A549 (cell line): ENCODE results near the gene MEGF10. TPM values are rescaled to one million over a fixed set of nuclear protein-coding genes. Genes with fewer than 3 reads are reported as not detected.

Experiments used
- ATAC-seq, 2 experiments: fragments of 200-7000 bp in 1 of 2; fragments of >200 bp in 1 of 2; cut with Nextera tagmentation in 1 of 2; cut with Tn5 transposase in 1 of 2; 3 replicates each; pipeline versions ENCODE4 v1.8.0 to v1.9.1; 2018 to 2020; ENCODE audit warnings: mild to moderate bottlenecking in 1 of 2, moderate library complexity in 1 of 2
- CTCF ChIA-PET: fragments of 300-600 bp; sonication (Branson Sonifier 250); formaldehyde crosslinking; extraction: SDS; loops from one replicate; lab custom pipeline; 2021; ENCODE audit warnings: antibody characterized with exemption, inconsistent platforms; lab: Yijun Ruan, JAX
- POLR2A ChIA-PET: fragments of 350-600 bp; formaldehyde crosslinking; extraction: SDS; loops from one replicate; lab custom pipeline; 2021; ENCODE audit warnings: antibody characterized with exemption, inconsistent platforms; lab: Yijun Ruan, JAX
- DNase-seq, 2 experiments: peaks; one replicate each; pipeline versions ENCODE4 v3.0.0 to v3.0.0-alpha.2; 2011 to 2016; ENCODE audit warnings: low read depth in 1 of 2, low spot score in 1 of 2
- FAIRE-seq: peaks from 2 replicates; lab custom pipeline; 2011; peaks lifted over from hg19 to GRCh38; lab: Jason Lieb, UNC
- H3K27ac ChIP-seq, 2 experiments: fragments of >200 bp; sonication (Bioruptor Twin); formaldehyde crosslinking; 3 replicates each; pipeline ENCODE4 v1.5.1; 2016 to 2017
- H3K4me1 ChIP-seq: fragments of >200 bp; sonication (Bioruptor Twin); formaldehyde crosslinking; 3 replicates; pipeline ENCODE4 v1.6.1; 2016
- H3K4me2 ChIP-seq: fragments of >200 bp; sonication (Bioruptor Twin); formaldehyde crosslinking; 3 replicates; pipeline ENCODE4 v1.6.1; 2016
- H3K4me3 ChIP-seq: fragments of >200 bp; sonication (Bioruptor Twin); formaldehyde crosslinking; 3 replicates; pipeline ENCODE4 v1.5.1; 2016
- H3K9me3 ChIP-seq: fragments of >200 bp; sonication (Bioruptor Twin); formaldehyde crosslinking; 3 replicates; pipeline ENCODE4 v1.6.1; 2016
- ATOH8 ChIP-seq: fragments of 250-450 bp; sonication (Bioruptor Pico); IDR thresholded peaks from 2 replicates; pipeline ENCODE4 v1.5.0; 2020; ENCODE audit warnings: low read depth, mild to moderate bottlenecking, moderate library complexity
- BCL3 ChIP-seq: fragments of >200 bp; sonication (Bioruptor Twin); formaldehyde crosslinking; IDR thresholded peaks from 3 replicates; pipeline ENCODE4 v1.6.1; 2016
- CBX8 ChIP-seq: fragments of 200-600 bp; sonication (generic); IDR thresholded peaks from 2 replicates; pipeline ENCODE4 v1.6.1; 2016
- CHD4 ChIP-seq: fragments of 200-600 bp; sonication (generic); IDR thresholded peaks from 2 replicates; pipeline ENCODE4 v1.6.1; 2016; ENCODE audit warnings: antibody characterized with exemption, mild to moderate bottlenecking, borderline replicate concordance
- E2F6 ChIP-seq: IDR thresholded peaks from 2 replicates; pipeline ENCODE4 v1.6.1; 2012; ENCODE audit warnings: low read depth, borderline replicate concordance
- ELK1 ChIP-seq: fragments of 150-350 bp; IDR thresholded peaks from 2 replicates; pipeline ENCODE4 v1.6.1; 2014; ENCODE audit warnings: low read depth, mild to moderate bottlenecking, low read length
- EP300 ChIP-seq, 2 experiments: fragments of >200 bp; sonication (Bioruptor Twin); formaldehyde crosslinking; IDR thresholded peaks; 2 replicates in 1 of 2; 3 replicates in 1 of 2; pipeline ENCODE4 v1.6.1; 2016 to 2017
- FOSL2 ChIP-seq, 2 experiments: fragments of 450-650 bp in 1 of 2; fragments of >200 bp in 1 of 2; sonication (Bioruptor Twin) in 1 of 2; formaldehyde crosslinking; IDR thresholded peaks; 2 replicates each; pipeline versions ENCODE4 v1.5.0 to v1.6.1; 2016 to 2020; ENCODE audit warnings: mild to moderate bottlenecking in 1 of 2, moderate library complexity in 1 of 2
- FOXS1 ChIP-seq: fragments of 250-450 bp; sonication (Bioruptor Pico); IDR thresholded peaks from 2 replicates; pipeline ENCODE4 v1.5.0; 2020; ENCODE audit warnings: mild to moderate bottlenecking, moderate library complexity
- GATA3 ChIP-seq: IDR thresholded peaks from 2 replicates; pipeline ENCODE4 v1.6.1; 2012; ENCODE audit warnings: borderline replicate concordance
- HES2 ChIP-seq: fragments of >200 bp; sonication (Bioruptor Twin); formaldehyde crosslinking; IDR thresholded peaks from 2 replicates; pipeline ENCODE4 v1.6.1; 2016
- HEYL ChIP-seq: fragments of 250-450 bp; sonication (Bioruptor Pico); IDR thresholded peaks from 2 replicates; pipeline ENCODE4 v1.8.0; 2021; ENCODE audit warnings: mild to moderate bottlenecking, moderate library complexity
- HMGXB4 ChIP-seq: fragments of 250-450 bp; sonication (Bioruptor Pico); IDR thresholded peaks from 2 replicates; pipeline ENCODE4 v1.5.0; 2021; ENCODE audit warnings: mild to moderate bottlenecking, moderate library complexity, borderline replicate concordance
- HOXA7 ChIP-seq: fragments of 250-450 bp; sonication (Bioruptor Pico); IDR thresholded peaks from 2 replicates; pipeline ENCODE4 v1.5.0; 2020; ENCODE audit warnings: mild to moderate bottlenecking, moderate library complexity
- HOXB13 ChIP-seq: fragments of 250-450 bp; sonication (Bioruptor Pico); IDR thresholded peaks from 2 replicates; pipeline ENCODE4 v1.5.0; 2020; ENCODE audit warnings: low read depth, mild to moderate bottlenecking, moderate library complexity
- HOXB5 ChIP-seq: fragments of 250-450 bp; sonication (Bioruptor Pico); IDR thresholded peaks from 2 replicates; pipeline ENCODE4 v1.5.0; 2020; ENCODE audit warnings: mild to moderate bottlenecking, moderate library complexity
- JUN ChIP-seq, 2 experiments: fragments of >200 bp; sonication (Bioruptor Twin); formaldehyde crosslinking; IDR thresholded peaks; 2 replicates in 1 of 2; 3 replicates in 1 of 2; pipeline ENCODE4 v1.6.1; 2016 to 2017
- KDM5A ChIP-seq: fragments of 200-600 bp; sonication (generic); IDR thresholded peaks from 2 replicates; pipeline ENCODE4 v1.6.1; 2016; ENCODE audit warnings: antibody characterized with exemption, mild to moderate bottlenecking
- MAFK ChIP-seq: fragments of 450-650 bp; IDR thresholded peaks from 2 replicates; pipeline ENCODE4 v1.6.1; 2014; ENCODE audit not compliant: partially characterized antibody
- NFE2L2 ChIP-seq: fragments of 150-350 bp; conservative IDR thresholded peaks from 2 replicates; pipeline ENCODE4 v1.6.1; 2014; ENCODE audit warnings: low read length
- RARB ChIP-seq: fragments of 250-450 bp; sonication (Bioruptor Pico); IDR thresholded peaks from 2 replicates; pipeline ENCODE4 v1.8.0; 2021; ENCODE audit warnings: mild to moderate bottlenecking, moderate library complexity
- RCOR1 ChIP-seq: fragments of 150-350 bp; IDR thresholded peaks from 2 replicates; pipeline ENCODE4 v1.6.1; 2014; ENCODE audit warnings: antibody characterized with exemption, low read length, low read depth
- RNF2 ChIP-seq: fragments of 200-600 bp; sonication (generic); IDR thresholded peaks from 2 replicates; pipeline ENCODE4 v1.6.1; 2016; ENCODE audit warnings: low read depth, mild to moderate bottlenecking, antibody characterized with exemption, moderate library complexity, borderline replicate concordance
- SMC3 ChIP-seq: fragments of >200 bp; sonication (Bioruptor Twin); formaldehyde crosslinking; IDR thresholded peaks from 3 replicates; pipeline ENCODE4 v1.6.1; 2018; ENCODE audit warnings: inconsistent platforms
- TFCP2L1 ChIP-seq: fragments of 250-450 bp; sonication (Bioruptor Pico); IDR thresholded peaks from 2 replicates; pipeline ENCODE4 v1.5.0; 2021; ENCODE audit warnings: mild to moderate bottlenecking
- USF2 ChIP-seq: fragments of 450-650 bp; IDR thresholded peaks from 2 replicates; pipeline ENCODE4 v1.6.1; 2014; ENCODE audit warnings: antibody characterized with exemption
- ZNF302 ChIP-seq: fragments of 250-450 bp; sonication (Bioruptor Pico); IDR thresholded peaks from 2 replicates; pipeline ENCODE4 v1.9.0; 2021; ENCODE audit warnings: inconsistent platforms, mild to moderate bottlenecking, moderate library complexity
- WGBS: methylation state at CpG from one replicate; pipeline ENCODE4 v1.1.6; 2017; ENCODE audit errors: missing lambda C conversion rate; 5-methylcytosine and 5-hydroxymethylcytosine counted together
- polyA plus RNA-seq, 4 experiments: library from polyadenylated mRNA; depleted of rRNA in 3 of 4; stranded (reverse); fragments of >200 nt; fragmentation: RNase III in 1 of 4; extraction: RNeasy Plus Mini Kit Qiagen cat#74134 plus additional on column Dnase treatment in 1 of 4; gene quantifications; 2 replicates in 3 of 4; 3 replicates in 1 of 4; pipeline ENCODE4 v1.2.3, GENCODE V29; 2011 to 2017

Gene MEGF10
- polyA plus RNA-seq, 2 of the 4 experiments (the other 2 are of a cell fraction): 0.01 TPM; not detected in 1

GRCh38 chr5:127385936-127386335, 95.3 kb downstream of the MEGF10 start (continued):
- no peak for TF ChIP-seq CHD4
- no peak for TF ChIP-seq ATOH8 (CRISPR knock-in tag)
- no peak for TF ChIP-seq BCL3
- TF ChIP-seq TFCP2L1: no peak
- TF ChIP-seq SMC3: no peak

GRCh38 chr5:127386557-127386956, 96.0 kb downstream of the MEGF10 start:
- Histone ChIP-seq H3K4me2 (no peak overlapping the region), H3K9me3 (no peaks in the 10 kb centered on the region), H3K27ac (no peak overlapping the region)
- CTCF ChIA-PET: no interaction called here
- no peak for ATAC-seq
- WGBS: 1% methylated on average over 2 of the region's 2 CpGs
- FAIRE-seq: no peak
- peak in 1 of 2 experiments; percentile 3 for DNase-seq
- no peak for TF ChIP-seq ELK1
- no peak for TF ChIP-seq RCOR1
- TF ChIP-seq HEYL (CRISPR knock-in tag): no peak
- no peak for TF ChIP-seq FOSL2 (IDR thresholded peaks at IDR 0.05)
- TF ChIP-seq FOSL2 (CRISPR knock-in tag; IDR thresholded peaks at IDR 0.05): no peak
- TF ChIP-seq FOXS1 (CRISPR knock-in tag): no peak
- TF ChIP-seq MAFK: no peak
- TF ChIP-seq EP300 (IDR thresholded peaks at IDR 0.05): no peak
- TF ChIP-seq HOXB5 (CRISPR knock-in tag): no peak
- no peak for TF ChIP-seq HOXB13 (CRISPR knock-in tag)
- TF ChIP-seq E2F6: no peak
- TF ChIP-seq KDM5A: no peak
- TF ChIP-seq, all 56 proteins: peak for 0
- H3K4me3 ChIP-seq: no peak overlapping the region
- H3K4me1 ChIP-seq: no peaks in the 10 kb centered on the region
- POLR2A ChIA-PET: no interaction called here

GRCh38 chr5:127389601-127390000, 99.0 kb downstream of the MEGF10 start:
- no peak for FAIRE-seq
- Histone ChIP-seq H3K27ac (no peak overlapping the region), H3K4me3 (no peak overlapping the region), H3K4me2 (no peak overlapping the region), H3K9me3 (no peaks in the 10 kb centered on the region), H3K4me1 (no peaks in the 10 kb centered on the region)
- WGBS: 46% methylated on average over 2 of the region's 2 CpGs
- POLR2A ChIA-PET: no interaction called here
- CTCF ChIA-PET: interaction anchor here (1.5 kb wide), 1 partner anchor 10 kb away, joined by 3 read pairs; no protein-coding TSS in a partner anchor
- TF ChIP-seq ZNF302 (CRISPR knock-in tag) (no peak), HES2 (no peak), RNF2 (no peak), USF2 (no peak), NFE2L2 (no peak), RCOR1 (no peak), GATA3 (no peak), HMGXB4 (no peak), HOXA7 (CRISPR knock-in tag) (no peak), JUN (IDR thresholded peaks at IDR 0.05) (no peak), RARB (CRISPR knock-in tag) (no peak), ELK1 (no peak), SMC3 (no peak), CBX8 (no peak)
- no peak for ATAC-seq
- no peak for DNase-seq
